ENCODE data around the gene C1QA.

The C1QA gene

DNA sequence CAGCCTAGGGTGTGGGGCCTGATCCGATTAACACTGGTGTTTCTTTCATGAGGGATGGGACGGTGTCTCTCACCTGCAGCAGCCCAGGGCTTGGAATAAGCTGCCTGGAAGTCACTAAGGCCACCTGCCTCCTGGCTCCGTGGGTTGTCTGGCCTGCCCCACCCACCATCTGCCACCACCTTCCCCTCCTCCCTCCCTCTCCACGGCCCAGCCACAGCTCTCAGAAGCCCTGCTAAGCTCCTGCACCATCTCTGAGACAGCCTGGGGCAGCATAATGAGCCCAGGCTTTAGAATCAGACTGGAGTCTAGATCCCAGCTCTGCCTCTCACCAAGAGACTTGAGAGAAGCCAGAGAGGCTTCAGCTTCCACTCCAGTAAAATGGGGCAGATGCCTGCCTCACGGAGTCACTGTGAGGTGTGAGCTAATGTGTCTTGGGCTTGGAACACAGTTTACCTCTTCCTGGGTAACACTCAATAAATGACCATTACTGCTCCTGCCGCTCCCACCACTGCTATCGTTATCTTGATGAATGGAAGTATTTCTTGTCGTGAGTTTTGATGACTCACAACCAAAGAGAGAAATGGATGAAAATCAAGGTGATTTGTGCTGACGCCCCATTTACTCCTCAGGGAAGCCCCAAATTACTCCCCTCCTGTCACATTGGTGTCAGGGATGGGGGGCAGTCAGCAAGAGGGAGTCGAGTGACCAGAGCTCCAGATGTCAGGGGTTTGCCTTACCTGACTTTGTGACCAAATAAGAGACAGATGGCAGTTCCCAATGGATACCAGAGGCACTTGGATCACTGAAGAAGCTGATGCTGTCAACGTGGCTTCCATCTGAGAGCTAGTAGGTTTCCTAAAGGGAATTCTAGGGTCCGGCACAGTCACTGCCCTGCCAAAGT, 23.5 kb upstream of the C1QA start:
- no peak for DNase-seq (ENCODE audit: low read depth in 1 of 2, low spot score in 1 of 2)

DNA sequence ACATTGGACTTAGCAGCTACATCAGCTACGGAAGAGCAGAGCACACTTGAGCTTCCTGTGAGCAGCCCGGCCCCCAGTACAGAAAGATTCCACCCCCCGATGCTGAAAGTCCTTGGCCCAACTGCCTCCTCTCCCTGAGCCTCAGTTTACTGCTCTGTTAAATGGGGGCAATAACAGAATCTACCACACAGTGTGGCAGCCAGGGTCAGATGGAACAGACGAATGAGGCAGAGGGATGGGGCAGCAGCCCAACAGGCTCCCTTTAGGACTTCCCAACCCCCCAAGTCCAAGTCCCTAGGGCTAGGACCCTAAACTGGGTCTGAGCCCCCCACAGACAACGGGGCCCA, 22.9 kb upstream of the C1QA start:
- DNase-seq (ENCODE audit: low read depth in 1 of 2, low spot score in 1 of 2) = no peak

DNA sequence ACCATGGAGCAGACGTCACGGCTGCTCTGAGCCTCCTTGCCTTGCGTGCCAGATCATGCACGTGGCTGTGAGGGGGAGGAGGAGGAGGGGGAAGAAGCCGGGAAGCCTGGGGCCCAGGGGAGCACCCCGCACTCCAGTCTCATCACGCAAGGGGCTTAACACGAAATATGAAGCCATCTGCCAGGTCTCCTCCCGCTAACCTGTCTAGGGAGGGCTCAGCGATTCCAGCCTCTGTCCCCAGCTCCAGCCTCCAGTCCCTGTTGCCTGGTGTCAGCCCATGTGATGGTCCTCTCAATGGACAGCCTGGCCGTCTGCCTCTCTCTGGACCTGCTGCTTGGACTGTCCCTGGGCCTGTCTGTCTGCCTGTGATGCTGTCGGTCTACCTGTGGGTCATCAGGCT, 22.5 kb upstream of the C1QA start:
- DNase-seq (ENCODE audit: low read depth in 1 of 2, low spot score in 1 of 2) = no peak

DNA sequence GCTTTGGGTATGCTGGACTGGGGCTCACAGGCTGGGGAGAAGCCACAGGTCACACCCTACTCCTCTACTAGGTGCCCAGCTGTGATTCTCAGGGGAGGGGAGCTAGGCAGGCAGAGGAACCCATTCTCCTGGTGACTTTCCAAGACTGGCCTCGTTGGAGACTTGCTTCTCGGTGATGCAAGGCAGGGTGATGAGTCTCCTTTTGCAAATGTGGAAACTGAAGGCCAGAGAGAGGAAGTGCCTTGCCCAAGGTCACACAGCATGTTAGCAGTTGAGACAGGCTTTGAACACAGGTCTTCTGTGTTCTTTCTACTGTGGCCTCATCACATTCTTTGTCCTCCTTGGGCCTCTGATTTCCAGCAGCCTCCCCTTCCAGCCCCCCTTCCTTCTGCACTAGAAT, 20.5 kb upstream of the C1QA start:
- DNase-seq (ENCODE audit: low read depth in 1 of 2, low spot score in 1 of 2) = no peak

DNA sequence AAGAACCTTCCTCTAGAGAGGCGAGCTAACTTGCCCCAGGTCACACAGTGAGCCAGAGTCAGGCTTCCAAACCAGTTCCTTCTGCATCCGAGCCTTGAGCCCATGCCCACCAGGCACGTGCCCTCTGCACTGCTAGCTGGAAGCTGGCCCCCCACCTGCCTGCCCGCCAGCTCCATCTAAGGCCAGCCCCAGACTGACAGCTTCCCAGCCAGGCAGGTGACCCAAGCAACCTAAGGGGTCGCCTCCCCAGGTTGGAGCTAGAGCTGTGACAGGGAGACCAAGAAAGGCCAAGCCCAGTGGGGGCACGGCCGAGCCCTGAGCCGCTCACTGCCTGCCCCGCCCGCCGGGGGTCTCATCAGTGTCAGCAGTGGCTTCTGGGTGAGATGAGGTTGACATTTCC, 19.9 kb upstream of the C1QA start:
- DNase-seq (ENCODE audit: low read depth in 1 of 2, low spot score in 1 of 2) = no peak

DNA sequence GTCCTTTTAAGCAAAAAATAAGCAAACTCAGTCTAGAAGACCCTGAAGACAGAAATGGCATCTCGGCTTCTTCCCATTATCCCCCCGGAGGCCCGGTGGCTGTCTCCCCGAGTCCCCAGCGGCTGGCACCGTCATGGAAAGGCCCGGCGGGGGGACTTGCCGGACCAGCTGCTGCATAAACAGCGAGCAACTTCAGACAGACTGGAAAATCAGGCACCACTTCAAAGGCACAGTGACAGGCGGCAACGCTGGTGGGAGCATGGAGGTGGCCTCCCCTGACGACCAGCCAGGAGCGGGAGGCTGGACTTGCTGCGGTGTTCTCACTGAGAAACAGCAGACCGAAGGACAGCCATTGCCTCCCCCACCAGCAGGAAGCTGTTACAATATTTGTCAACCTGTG, 18.4 kb upstream of the C1QA start:
- no peak for DNase-seq (ENCODE audit: low read depth in 1 of 2, low spot score in 1 of 2)

DNA sequence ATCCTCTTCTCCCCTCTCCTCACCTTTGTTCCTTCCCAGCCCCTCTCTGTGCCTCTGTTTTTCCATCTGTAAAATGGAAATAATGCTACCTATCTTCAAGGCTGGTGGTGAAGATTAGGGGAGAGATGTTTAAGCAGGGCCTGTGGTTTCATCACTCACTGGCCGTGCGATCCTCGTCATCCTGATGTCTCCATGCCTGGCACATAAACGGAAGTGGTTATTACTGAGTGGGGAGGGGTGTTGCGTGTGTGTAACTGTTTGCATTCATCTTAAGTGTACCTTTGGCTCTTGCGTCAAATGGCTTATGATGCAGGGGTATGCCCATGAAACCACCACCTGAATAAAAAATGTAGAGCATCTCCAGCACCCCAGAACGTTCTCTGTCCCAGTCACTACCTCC, 17.2 kb upstream of the C1QA start:
- DNase-seq (ENCODE audit: low read depth in 1 of 2, low spot score in 1 of 2) = no peak

DNA sequence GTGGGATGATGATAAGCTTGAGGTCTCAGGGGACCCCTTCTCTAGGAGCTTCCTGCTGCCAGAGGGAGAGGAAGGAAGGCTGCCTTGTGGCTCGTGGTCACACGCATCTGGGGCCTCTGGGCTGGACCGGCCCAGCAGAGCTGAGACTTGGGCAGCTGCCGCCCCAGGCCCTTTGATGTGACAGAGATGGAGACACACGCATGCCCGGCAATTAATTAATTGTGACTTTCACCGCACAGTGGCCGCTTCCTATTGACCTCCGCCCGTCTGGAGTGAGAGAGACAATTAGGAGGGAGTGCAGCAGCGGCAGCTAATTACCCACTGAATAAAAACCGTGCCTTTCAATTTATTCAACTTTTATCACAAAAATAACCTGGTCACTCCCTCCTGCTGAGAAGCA, 16.6 kb upstream of the C1QA start:
- DNase-seq (ENCODE audit: low read depth in 1 of 2, low spot score in 1 of 2) = no peak

DNA sequence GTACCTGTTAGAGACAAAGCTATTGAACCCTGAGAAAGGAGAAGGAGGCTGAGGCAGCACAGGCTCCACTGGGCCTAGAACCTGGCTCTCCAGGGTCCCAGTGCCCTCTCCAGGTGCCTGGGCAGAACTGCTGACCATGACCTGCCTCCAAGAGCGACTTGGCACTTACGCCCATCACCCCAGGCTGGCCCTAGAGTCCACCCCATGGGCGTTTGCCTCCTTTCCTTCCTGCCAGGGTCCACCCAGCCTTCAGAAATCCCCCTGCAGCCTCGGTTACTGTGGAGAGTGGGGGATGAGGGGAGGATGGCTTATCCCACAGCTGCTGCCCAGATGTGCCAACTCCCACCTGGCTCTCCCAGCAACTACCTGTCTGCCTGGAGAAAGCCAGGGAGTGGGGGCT, 14.7 kb upstream of the C1QA start:
- DNase-seq (ENCODE audit: low read depth in 1 of 2, low spot score in 1 of 2) = no peak

DNA sequence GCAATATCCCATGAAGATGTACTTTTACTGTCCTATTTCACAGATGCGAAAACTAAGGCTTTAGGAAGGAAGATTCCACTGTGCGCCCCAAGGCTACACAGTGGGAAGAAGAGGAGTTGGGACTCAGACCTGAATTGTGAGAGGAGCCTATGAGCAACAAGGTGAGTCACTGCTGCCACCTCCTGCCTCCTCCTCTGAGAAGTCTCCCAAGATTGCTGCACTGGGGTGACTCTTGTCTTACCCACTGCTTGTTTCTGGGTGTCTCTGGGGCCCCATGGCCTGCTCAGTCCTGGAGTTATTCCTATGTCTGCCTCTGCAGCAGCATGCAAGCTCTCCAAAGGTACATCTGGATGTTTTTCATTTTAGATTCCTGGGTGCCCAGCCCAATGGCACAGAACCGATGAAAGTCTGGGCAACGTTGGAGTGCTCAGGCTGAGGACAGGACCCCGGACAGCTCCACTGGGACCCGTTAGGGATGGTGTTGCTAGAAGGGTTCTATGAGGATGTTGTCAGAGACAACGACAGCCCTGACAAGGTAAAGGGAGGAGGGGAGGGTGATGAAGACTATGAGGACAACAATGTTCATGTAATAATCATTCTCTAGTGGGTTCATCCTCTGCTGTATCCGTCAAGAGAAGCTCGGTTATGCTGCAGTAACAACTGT, 11.0 kb upstream of the C1QA start:
- DNase-seq (ENCODE audit: low read depth in 1 of 2, low spot score in 1 of 2) = no peak

DNA sequence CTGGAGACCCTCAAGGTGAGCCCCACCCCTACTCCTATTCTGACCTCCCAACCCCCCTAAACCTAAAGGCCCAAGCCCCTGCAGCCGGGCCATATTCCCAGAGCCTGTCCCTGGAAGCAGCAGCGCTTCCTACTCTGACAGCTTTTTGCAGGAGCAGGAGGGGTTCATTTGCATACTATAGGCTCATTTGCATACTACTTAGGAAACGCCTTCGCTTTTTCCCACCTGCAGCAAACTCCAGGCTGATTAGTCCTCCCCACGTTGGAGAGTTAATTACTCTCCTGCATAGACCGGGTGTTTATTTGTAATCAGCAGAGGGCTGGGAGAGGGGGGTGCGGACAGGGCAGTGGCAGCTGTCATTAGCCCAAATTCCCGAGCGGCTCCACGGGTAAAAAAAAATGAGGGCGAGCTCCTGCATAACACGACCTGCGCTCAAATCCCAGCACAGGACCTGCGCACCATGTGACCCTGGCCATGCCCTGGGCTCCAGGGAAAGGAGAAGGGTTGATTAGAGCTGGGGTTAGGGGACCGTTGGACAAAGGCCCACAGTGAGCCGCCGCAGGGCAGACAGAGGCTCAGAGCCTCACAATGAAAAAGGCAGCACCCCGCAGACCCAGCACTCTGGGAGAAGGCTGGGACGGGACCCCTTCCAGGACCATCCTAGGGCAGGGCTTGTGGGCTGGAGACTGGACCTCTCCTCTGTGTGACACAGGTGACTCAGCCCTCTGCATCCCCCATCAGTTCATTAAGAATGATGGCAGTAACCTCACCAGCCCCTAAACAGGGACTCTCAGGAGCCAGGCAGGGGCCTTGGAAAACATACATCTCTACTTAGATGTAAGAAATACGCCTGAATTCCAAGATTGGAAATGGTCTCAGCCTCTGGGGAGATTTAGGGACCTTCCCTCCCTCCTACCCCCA, 9.9 kb upstream of the C1QA start:
- no peak for DNase-seq (ENCODE audit: low read depth in 1 of 2, low spot score in 1 of 2)

DNA sequence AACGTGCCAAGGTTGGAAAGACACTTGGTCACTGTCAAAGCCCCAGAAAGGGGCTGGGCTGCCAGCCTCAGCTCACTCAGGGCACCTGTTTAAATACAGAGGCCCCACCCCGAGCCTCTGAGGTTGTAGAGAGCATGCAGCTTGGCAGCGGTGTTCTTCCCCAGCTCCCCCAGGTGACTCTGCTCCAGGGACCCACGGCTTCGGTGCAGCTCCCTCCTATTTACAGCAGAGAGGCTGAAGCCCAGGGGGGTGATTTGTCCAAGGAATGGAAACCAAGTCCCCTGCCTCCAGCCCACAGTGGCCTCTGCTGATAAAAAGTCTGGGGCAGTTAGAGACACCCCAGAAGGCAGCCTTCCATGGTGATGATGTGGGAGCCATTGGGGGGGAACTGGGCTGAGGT, 9.1 kb upstream of the C1QA start:
- DNase-seq (ENCODE audit: low read depth in 1 of 2, low spot score in 1 of 2) = no peak

DNA sequence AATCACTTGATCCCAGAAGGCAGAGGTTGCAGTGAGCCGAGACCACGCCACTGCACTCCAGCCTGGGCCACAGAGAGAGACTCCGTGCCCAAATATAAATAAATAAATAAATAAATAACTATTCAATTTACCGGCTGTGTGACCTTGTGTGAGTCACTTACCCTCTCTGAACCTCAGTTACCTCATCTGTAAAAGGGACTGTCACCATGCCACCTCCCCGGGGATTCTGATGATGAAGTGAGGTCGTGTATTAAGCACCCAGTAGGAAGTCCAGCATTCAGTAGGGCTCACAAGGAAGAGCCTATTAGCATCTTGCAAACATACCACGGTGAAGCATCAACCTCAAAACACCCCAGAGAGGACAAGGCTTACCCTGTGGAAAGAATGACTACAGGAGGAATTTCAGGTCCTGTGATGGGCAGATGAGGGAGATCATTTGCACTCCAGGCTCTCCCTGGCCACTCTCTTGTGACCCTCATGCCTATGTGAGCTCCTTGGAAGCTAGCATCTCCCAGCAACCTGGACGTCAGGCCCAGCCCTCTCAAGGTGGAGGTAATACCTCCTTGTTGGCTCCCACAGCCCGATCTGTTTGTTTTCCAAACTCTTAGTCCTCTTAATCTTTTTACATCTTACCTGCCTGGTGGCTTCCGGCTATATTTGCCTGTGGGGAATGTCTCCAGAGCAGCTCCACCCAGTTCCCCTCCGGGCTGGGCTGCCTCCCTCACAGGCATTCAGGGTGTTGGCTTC, 7.6 kb upstream of the C1QA start:
- no peak for DNase-seq (ENCODE audit: low read depth in 1 of 2, low spot score in 1 of 2)

DNA sequence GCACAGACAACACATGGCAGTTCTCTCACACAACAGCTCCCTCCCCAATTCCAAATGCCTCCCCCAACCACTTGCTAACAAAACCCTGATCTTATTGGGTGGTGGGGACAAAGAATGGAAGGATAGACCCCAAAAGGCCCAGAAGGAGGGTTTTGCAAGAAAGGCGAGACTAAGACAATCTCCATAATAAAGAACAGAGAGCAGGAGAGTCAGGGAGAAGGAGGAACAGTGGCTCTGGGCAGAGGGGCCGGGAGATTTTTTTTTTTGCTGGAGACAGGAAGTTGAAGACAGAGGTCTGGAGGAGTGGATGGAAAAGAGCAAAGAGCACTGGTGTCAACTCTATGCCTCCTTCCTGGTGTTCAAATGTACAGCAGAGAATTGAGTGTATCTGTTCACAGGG, 6.5 kb upstream of the C1QA start:
- DNase-seq (ENCODE audit: low read depth in 1 of 2, low spot score in 1 of 2) = no peak

DNA sequence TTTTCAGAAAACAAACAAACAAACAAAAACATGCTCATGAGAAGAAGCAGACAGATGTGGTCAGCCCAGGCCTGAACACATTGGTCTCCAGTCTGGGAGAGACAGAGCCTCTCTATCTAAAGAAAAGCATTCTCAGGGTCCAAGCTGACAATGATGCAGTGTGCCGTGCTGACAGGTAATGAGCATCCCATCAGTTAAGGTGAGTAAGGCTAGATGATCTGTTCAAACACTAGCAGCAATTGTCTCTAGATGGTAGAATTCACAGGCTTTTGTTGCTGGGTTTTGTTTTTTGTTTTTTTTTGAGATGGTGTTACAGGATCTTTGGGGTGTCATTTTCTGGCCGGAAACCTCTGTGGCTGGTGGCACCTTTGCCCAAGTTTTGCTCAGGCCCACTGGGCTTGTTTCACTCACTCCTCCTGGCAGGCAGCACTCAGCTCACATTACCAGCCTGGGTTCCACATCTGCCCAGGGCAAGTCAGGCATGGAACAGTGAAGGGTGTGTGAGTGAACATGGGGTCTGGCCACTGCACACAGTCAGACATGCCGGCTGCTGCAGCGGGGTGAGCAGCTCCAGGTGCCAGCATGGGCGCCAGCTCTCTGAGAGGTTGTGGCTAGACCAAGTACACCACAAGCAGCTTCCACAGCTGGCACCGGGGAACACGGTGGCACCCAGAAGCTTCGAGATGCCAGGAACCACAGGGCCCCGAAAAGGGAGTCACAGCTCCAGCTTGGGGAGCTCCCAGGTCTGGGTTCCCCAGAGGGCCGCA, 2.5 kb upstream of the C1QA start:
- DNase-seq (ENCODE audit: low read depth in 1 of 2, low spot score in 1 of 2) = no peak

DNA sequence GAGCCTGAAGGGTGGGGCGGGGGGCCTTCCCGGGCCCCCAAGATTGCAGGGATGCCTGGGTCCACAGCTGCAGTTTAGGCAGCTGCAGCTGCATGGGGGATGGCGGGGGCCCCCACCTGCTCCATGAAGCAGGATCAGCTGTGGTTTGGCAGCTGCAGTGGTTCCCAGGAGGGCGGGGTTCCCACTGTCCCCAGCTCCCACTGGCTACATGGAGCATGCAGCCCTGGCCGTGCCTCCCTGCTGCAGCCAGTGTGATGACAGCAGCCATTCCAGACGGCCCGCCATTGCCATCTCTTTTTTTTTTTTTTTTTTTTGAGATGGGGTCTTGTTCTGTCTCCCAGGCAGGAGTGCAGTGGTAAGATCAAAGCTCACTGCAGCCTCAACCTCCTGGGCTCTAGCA, 992 bp upstream of the C1QA start:
- DNase-seq (ENCODE audit: low read depth in 1 of 2, low spot score in 1 of 2) = no peak

DNA sequence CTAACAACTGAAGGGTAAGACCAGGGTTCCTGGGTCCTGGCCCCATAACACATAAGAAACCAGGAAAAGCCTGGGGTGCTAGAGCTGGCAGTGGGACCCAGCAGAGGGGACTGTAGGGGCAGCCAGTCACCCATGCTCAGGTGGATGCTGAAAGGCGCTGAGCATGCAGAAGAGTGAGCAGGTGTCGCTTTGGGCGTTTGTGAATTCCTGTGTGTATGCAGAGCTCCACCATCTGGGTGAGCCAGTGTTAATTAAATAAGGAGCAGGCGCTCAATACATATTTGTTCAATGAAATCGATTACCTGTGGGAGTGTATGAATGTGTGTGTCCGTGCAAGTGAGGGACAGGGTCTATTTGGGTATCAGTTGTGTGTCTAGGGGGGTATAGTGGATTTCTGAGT, 499 bp downstream of the C1QA start:
- DNase-seq (ENCODE audit: low read depth in 1 of 2, low spot score in 1 of 2) = no peak

DNA sequence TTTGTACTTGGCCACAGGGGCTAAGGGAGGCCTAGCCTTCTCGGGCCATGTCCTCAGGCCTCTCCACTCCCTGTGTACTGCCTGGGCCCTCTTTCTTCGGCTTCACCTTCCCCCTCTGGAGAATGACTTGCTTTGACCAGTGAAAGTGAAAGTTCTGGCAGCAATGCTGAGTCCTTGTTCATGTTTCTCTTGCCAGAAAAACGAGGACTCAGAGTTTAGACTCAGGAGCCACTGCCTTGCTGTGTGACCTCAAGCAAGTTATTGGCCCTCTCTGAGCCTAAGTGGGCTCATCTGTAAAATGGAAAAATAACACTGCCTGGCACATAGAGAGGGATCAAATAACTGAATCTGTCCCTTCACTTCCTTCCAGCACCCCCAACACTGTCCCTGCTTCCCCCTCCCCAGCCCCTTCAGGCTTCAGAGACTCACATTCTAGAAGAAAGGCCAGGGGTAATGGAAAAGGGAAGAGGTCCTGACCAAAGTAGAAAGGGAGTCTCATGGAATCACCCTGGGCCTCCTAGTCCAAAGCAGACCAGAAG, 1.5 kb downstream of the C1QA start:
- no peak for DNase-seq (ENCODE audit: low read depth in 1 of 2, low spot score in 1 of 2)

DNA sequence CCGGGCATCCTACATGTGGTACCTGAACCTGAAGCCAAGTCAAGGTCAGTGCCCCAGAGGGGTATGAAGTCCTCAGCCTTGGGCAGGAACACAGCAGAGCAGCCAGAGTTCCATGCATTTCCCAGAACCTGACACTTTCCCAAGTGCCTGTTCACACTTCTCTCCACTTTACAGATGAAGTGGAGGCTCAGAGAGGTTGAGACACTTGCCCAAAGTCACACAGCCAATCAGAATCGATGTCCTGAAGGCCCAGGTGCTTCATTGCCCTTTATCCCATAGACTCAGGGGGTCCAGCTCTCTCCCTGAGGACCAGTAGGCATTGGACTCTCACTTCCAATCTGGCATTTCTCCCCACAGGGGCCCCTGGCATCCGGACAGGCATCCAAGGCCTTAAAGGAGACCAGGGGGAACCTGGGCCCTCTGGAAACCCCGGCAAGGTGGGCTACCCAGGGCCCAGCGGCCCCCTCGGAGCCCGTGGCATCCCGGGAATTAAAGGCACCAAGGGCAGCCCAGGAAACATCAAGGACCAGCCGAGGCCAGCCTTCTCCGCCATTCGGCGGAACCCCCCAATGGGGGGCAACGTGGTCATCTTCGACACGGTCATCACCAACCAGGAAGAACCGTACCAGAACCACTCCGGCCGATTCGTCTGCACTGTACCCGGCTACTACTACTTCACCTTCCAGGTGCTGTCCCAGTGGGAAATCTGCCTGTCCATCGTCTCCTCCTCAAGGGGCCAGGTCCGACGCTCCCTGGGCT, 2.2 kb downstream of the C1QA start:
- DNase-seq (ENCODE audit: low read depth in 1 of 2, low spot score in 1 of 2) = no peak
